ENCODE measurements around the gene ERBB4. TPM values are rescaled to one million over a fixed set of nuclear protein-coding genes. Genes with fewer than 3 reads are reported as not detected.

ERBB4 gene
- polyA plus RNA-seq, 4 donors, result 2.2 to 63.3 (median 45.5) TPM

DNA sequence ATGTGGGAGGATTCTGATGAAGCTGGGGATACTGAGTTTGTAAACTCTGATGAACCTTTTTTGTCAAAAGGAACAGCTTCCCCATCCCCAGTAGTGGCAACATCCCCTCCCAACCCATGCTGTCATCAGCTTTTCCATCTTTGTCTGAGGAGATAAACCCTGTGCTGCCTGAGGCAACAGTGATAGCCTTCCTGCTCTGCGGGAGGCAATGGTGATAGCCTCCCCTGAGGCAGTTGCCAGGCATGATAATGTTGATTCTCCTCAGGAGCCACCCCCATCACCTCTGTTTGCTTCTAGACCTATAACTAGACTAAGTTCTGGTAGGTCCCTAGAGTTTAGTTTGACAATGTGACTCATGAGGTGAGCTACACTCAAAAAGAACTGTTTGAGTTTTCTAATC, 97.5 kb downstream of the ERBB4 start:
- no peak for DNase-seq (ENCODE audit: low read depth in 4 of 4, low spot score in 3 of 4)

- no peak for DNase-seq (ENCODE audit: low read depth in 4 of 4, low spot score in 3 of 4)
Observed at GRCh38 chr2:212428681-212429478, 109.7 kb downstream of the ERBB4 start.

DNA sequence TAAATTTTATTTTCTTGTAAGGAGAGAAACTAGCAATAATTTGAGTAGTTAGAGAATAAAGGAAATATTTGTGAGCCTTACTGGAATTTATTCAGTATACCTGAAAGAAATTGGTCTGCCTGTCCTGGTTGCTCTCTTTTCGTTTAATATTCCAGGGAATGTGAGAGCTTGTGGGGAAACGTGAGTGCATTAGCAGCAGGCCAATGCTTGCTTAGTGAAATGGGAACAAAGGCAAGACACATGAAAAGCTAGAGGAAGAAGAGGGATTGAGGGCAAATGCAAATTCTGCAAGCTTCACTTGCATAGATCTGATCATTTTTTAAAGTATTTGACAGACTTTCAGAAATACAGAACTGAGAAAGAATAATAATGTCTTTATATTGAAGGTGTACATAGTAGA, 111.0 kb downstream of the ERBB4 start:
- DNase-seq (ENCODE audit: low read depth in 4 of 4, low spot score in 3 of 4), result no peak

- no peak for DNase-seq (ENCODE audit: low read depth in 4 of 4, low spot score in 3 of 4)
Observed at GRCh38 chr2:212426637-212427412, 111.8 kb downstream of the ERBB4 start.

- DNase-seq (ENCODE audit: low read depth in 4 of 4, low spot score in 3 of 4), result no peak
Observed at GRCh38 chr2:212424082-212424481, 114.5 kb downstream of the ERBB4 start.

- no peak for DNase-seq (ENCODE audit: low read depth in 4 of 4, low spot score in 3 of 4)
Observed at GRCh38 chr2:212423089-212423488, 115.5 kb downstream of the ERBB4 start.

GRCh38 chr2:212421556-212422334, 116.9 kb downstream of the ERBB4 start:
- DNase-seq (ENCODE audit: low read depth in 4 of 4, low spot score in 3 of 4), result no peak

DNA sequence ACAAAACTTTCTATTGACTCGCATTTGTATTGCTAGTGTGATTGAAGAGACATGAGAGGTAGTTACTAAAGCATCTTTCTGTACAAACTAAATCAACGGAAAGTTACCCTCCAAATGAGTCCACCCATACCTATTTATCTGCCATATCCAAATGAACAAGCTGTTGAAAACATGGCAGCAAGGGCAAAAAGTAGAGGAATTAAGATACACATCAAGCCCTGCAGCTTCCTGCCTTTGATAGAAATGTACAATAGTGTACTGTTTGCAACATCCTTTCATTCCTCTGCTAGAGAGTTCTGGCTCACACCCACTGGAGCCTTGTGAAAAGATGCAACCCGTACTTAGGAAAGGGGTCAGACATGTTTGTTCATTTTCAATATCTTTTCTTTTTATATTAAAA, 122.5 kb downstream of the ERBB4 start:
- DNase-seq (ENCODE audit: low read depth in 4 of 4, low spot score in 3 of 4), result no peak

- no peak for DNase-seq (ENCODE audit: low read depth in 4 of 4, low spot score in 3 of 4)
Observed at GRCh38 chr2:212414767-212415211, 123.8 kb downstream of the ERBB4 start.

GRCh38 chr2:212409560-212409959, 129.0 kb downstream of the ERBB4 start:
- no peak for DNase-seq (ENCODE audit: low read depth in 4 of 4, low spot score in 3 of 4)

GRCh38 chr2:212408524-212408923, 130.1 kb downstream of the ERBB4 start:
- no peak for DNase-seq (ENCODE audit: low read depth in 4 of 4, low spot score in 3 of 4)

DNA sequence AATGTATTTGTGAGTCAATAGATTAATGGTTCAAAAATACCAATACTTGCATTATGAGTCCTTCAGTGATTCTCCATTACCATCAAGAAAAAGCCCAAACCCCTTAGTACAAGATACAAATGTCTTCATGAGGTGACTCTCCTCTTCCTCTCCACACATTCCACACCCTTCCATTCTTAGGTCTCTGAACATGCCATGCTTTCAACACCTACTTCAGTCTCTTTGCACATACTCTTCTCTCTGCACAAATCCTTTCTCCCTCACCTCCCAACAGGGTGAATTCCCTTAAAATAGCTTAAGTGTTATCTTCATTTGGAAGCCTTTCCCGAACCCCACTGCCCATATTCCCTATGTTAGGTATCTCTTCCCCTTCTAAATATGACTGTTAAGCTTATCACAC, 131.9 kb downstream of the ERBB4 start:
- no peak for DNase-seq (ENCODE audit: low read depth in 4 of 4, low spot score in 3 of 4)

DNA sequence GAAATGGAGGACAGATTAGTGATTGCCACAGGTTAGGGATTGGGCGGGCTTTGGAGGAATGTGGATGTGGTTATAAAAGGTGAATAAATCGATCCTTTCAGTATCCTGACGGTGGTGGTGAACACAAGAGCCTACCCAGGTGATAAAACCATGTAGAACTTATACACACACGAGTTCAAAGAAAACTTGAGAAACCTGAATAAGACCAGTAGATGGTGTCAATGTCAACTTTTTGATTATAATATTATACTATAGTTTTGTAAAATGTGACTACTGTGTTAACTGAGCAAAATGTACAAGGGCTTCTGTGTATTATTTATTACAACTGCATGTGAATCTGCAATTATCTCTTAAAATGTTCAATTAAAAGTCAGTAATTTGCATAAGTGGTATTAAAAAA, 136.3 kb downstream of the ERBB4 start:
- no peak for DNase-seq (ENCODE audit: low read depth in 4 of 4, low spot score in 3 of 4)

- DNase-seq (ENCODE audit: low read depth in 4 of 4, low spot score in 3 of 4), result no peak
Observed at GRCh38 chr2:212398316-212398715, 140.3 kb downstream of the ERBB4 start.

DNA sequence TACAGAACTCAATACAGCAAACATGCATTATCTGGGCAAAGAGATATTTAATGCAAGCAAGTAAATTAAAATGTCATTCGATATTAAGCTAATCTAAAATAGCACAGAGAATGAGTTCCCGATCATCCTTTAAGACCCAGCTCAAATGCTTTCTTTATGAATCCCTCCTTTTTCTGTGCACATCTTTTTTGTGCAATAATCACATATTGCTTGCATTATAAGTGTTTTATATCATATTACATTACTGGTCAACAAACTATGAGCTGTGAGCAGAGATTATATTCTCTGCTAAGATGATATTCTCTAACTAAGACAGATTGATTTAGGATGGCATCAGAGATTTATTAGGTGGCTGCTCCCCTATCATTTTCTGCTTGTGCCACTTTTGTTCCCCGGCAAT, 146.1 kb downstream of the ERBB4 start:
- no peak for DNase-seq (ENCODE audit: low read depth in 4 of 4, low spot score in 3 of 4)

DNA sequence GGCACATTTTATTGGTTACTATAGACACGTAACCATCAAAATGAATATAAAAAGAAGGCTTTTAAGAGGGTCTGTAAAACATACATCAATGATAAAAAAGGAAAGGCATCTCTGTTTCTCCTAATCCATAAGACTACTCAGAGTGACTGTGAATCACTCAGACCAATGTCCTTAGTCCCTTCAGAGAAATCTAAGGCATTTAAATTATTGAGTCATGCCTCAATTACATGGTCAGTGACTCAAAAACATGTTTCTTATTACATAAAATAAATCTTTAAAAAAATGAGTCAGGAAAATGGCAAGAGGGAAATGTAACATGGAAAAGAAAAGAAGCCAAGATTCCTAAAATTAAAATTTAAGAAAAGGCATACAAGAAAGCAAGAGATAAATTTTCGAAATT, 146.6 kb downstream of the ERBB4 start:
- DNase-seq (ENCODE audit: low read depth in 4 of 4, low spot score in 3 of 4), result no peak

- no peak for DNase-seq (ENCODE audit: low read depth in 4 of 4, low spot score in 3 of 4)
Observed at GRCh38 chr2:212387146-212387545, 151.5 kb downstream of the ERBB4 start.

GRCh38 chr2:212385241-212385640, 153.4 kb downstream of the ERBB4 start:
- DNase-seq (ENCODE audit: low read depth in 4 of 4, low spot score in 3 of 4), result no peak

DNA sequence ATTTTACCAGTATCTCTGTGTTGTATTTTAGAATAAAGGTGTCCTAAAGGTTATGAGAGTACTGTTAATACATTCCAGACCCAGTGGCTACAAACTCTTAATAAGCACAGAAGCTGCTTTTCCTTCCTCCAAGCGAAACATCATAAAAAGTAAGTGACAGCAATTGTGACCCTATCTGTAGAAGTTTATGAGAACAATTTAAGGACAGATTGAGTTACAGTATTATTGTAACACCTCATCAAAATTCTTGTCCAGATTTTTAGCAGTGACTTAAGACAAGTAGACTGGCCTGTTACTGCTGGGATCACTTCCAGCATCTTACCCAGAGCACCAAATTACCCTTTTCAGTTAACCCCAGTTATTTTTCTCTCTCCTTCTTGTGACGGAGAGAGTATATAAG, 154.6 kb downstream of the ERBB4 start:
- DNase-seq (ENCODE audit: low read depth in 4 of 4, low spot score in 3 of 4), result no peak

DNA sequence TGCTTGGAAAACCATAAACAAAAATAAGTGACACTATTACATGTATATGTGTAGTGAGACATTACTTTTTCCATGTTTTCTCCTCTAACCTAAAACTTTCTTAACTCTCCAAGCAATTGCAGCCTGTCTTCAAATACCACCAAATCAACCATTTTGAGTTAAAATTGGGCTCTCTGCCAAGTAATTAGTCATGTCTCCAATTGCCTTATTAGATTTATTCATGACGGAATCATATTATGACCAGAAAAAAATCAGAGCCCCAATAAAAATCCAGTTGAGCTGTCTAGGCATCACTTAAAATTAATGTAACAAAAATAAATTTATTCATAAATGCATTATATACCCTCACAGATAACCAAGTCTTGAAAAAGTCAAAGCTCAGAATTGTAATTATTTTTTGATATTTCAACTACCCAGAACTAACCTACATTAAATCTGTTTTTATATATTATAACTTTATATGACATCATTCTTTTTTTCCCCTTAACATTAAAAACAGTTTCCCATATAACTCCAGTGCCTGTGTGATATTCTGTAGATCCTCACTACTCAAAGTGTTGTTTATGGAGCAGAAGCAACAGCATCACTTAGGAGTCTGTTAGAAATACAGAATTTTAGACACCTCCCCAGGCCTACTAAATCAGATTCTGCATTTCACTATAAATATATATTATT, 157.0 kb downstream of the ERBB4 start:
- no peak for DNase-seq (ENCODE audit: low read depth in 4 of 4, low spot score in 3 of 4)

DNA sequence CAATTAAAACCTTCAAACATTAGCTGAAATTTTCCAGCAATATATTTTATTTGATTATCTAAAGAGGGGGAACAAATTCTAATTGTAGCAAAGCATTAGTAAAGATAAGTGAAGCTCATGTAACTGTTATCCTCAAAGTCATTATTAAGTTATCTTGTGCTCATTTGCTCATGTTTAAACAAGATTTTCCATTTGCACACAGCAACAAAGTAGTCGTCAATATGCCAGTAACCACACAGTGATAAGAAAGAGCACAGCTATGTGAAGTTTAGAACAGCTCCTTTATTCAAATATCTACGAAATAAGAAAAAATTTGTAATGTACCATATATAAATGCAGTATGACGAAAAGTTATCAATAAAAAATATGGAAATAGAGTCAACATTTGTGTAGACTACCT, 159.5 kb downstream of the ERBB4 start:
- DNase-seq (ENCODE audit: low read depth in 4 of 4, low spot score in 3 of 4), result no peak

Data from left renal pelvis (tissue), 4 donors.